HepG2 (cell line): ENCODE data around the gene CCDC18. TPM values are rescaled to one million over a fixed set of nuclear protein-coding genes. Genes with fewer than 3 reads are reported as not detected.
"Not testable (repeated sequence)": the region's sequence is repeated elsewhere in the genome, so short reads cannot be mapped to it uniquely, and the experiment has no call there.

Experiments used
- ATAC-seq: fragments of 200-7000 bp; cut with Tn5 transposase; 3 replicates; pipeline ENCODE4 v1.9.1; 2020; ENCODE audit warnings: mild to moderate bottlenecking, moderate library complexity
- BruUV-seq: library from RNA; stranded (reverse); fragments of 400-500 nt; replicated peaks from 2 replicates; lab custom pipeline; 2021; lab: Mats Ljungman, UMichigan
- CTCF ChIA-PET: fragments of 300-600 bp; formaldehyde crosslinking; extraction: SDS; loops from one replicate; lab custom pipeline; 2021; ENCODE audit warnings: low total read pairs, inconsistent platforms, low intra/inter-chr PET ratio; lab: Yijun Ruan, JAX
- POLR2A ChIA-PET: fragments of 350-600 bp; sonication (Branson Sonifier 250); formaldehyde crosslinking; loops from one replicate; lab custom pipeline; 2020; ENCODE audit warnings: antibody characterized with exemption, inconsistent platforms; lab: Yijun Ruan, JAX
- DNase-seq: peaks from one replicate; pipeline ENCODE4 v3.0.0-alpha.2; 2015; ENCODE audit warnings: low spot score
- FAIRE-seq: peaks from 3 replicates; lab custom pipeline; 2011; peaks lifted over from hg19 to GRCh38; lab: Jason Lieb, UNC
- H2AFZ ChIP-seq: one replicate; pipeline ENCODE4 v1.6.1; 2011; ENCODE audit warnings: low read length, inconsistent platforms
- H3K27ac ChIP-seq: fragments of 300-600 bp; 3 replicates; pipeline ENCODE4 v1.8.0; 2011; ENCODE audit warnings: mixed run types, mild to moderate bottlenecking, mixed read lengths, low read length, inconsistent platforms; ENCODE audit not compliant: insufficient read depth; ENCODE audit errors: extremely low read length
- H3K27me3 ChIP-seq, 2 experiments: fragments of 200-600 bp in 1 of 2; 2 replicates in 1 of 2; 3 replicates in 1 of 2; pipeline versions ENCODE4 v1.6.0 to v1.8.0; 2011; ENCODE audit warnings: low read length in 2 of 2, mild to moderate bottlenecking in 2 of 2, moderate library complexity in 2 of 2, inconsistent platforms in 1 of 2; ENCODE audit not compliant: insufficient read depth in 2 of 2, control insufficient read depth in 1 of 2
- H3K36me3 ChIP-seq, 2 experiments: fragments of 200-600 bp in 1 of 2; replicated peaks in 1 of 2; 2 replicates in 1 of 2; 3 replicates in 1 of 2; pipeline versions ENCODE4 v1.5.1 to v1.8.0; 2011; ENCODE audit warnings: low read length in 2 of 2, inconsistent platforms in 1 of 2; ENCODE audit not compliant: insufficient read depth in 2 of 2, control insufficient read depth in 1 of 2
- H3K4me1 ChIP-seq: 2 replicates; pipeline ENCODE4 v1.5.1; 2012; ENCODE audit warnings: low read length, inconsistent platforms; ENCODE audit not compliant: insufficient read depth
- H3K4me2 ChIP-seq: 2 replicates; pipeline ENCODE4 v1.6.0; 2011; ENCODE audit warnings: low read depth, low read length, inconsistent platforms
- H3K4me3 ChIP-seq, 3 experiments: fragments of 200-600 bp in 1 of 3; sonication (generic), shearing (Covaris generic) in 1 of 3; replicated peaks in 1 of 3; 2 replicates each; pipeline ENCODE4 v1.5.1; 2011 to 2016; ENCODE audit warnings: low read length in 3 of 3, inconsistent platforms in 2 of 3, low read depth in 2 of 3, mild to moderate bottlenecking in 2 of 3, control low read depth in 1 of 3, mixed read lengths in 1 of 3; ENCODE audit not compliant: insufficient read depth in 1 of 3
- H3K79me2 ChIP-seq: one replicate; pipeline ENCODE4 v1.6.1; 2011; ENCODE audit warnings: low read length, inconsistent platforms; ENCODE audit not compliant: insufficient read depth
- H3K9ac ChIP-seq: 2 replicates; pipeline ENCODE4 v1.6.0; 2011; ENCODE audit warnings: mild to moderate bottlenecking, low read depth, low read length, inconsistent platforms; ENCODE audit not compliant: insufficient read depth
- H3K9me3 ChIP-seq: 2 replicates; pipeline ENCODE4 v1.5.1; 2012; ENCODE audit warnings: mild to moderate bottlenecking, low read length
- H4K20me1 ChIP-seq: 2 replicates; pipeline ENCODE4 v1.6.0; 2011; ENCODE audit warnings: inconsistent platforms, mild to moderate bottlenecking, low read length, moderate library complexity; ENCODE audit not compliant: insufficient read depth
- BRCA1 ChIP-seq: sonication (generic); formaldehyde crosslinking; IDR thresholded peaks from 2 replicates; pipeline ENCODE4 v1.4.0; 2020; ENCODE audit warnings: missing genetic modification reagents
- DMTF1 ChIP-seq: sonication (generic); formaldehyde crosslinking; IDR thresholded peaks from 2 replicates; pipeline ENCODE4 v1.4.0; 2020; ENCODE audit warnings: mild to moderate bottlenecking, missing genetic modification reagents
- HMG20A ChIP-seq: IDR thresholded peaks from 2 replicates; pipeline ENCODE4 v1.6.1; 2016; ENCODE audit warnings: borderline replicate concordance
- HNRNPK ChIP-seq: fragments of 200-400 bp; formaldehyde crosslinking; IDR thresholded peaks from 2 replicates; pipeline ENCODE4 v1.6.1; 2018; ENCODE audit warnings: low read length, low read depth, moderate library complexity, mild to moderate bottlenecking; ENCODE audit not compliant: poor library complexity, severe bottlenecking
- HOMEZ ChIP-seq: IDR thresholded peaks from 2 replicates; pipeline ENCODE4 v1.6.1; 2016; ENCODE audit warnings: low read depth
- KAT2B ChIP-seq: fragments of 150-350 bp; IDR thresholded peaks from 2 replicates; pipeline ENCODE4 v1.6.1; 2014; ENCODE audit warnings: low read depth, low read length, borderline replicate concordance
- POLR2G ChIP-seq: fragments of 200-400 bp; formaldehyde crosslinking; IDR thresholded peaks from 2 replicates; pipeline ENCODE4 v1.6.1; 2018; ENCODE audit warnings: mild to moderate bottlenecking, low read depth, low read length, moderate library complexity
- RNF219 ChIP-seq: sonication (generic); formaldehyde crosslinking; IDR thresholded peaks from 2 replicates; pipeline ENCODE4 v1.5.0; 2020; ENCODE audit warnings: mild to moderate bottlenecking, missing genetic modification reagents
- SMYD3 ChIP-seq: sonication (generic); formaldehyde crosslinking; IDR thresholded peaks from 2 replicates; pipeline ENCODE4 v1.8.1; 2023; ENCODE audit warnings: mild to moderate bottlenecking, missing genetic modification reagents
- SNAPC4 ChIP-seq: sonication (generic); formaldehyde crosslinking; IDR thresholded peaks from 2 replicates; pipeline ENCODE4 v1.4.0; 2020; ENCODE audit warnings: mild to moderate bottlenecking, missing genetic modification reagents
- SSRP1 ChIP-seq: IDR thresholded peaks from 2 replicates; pipeline ENCODE4 v1.6.1; 2016; ENCODE audit warnings: control low read depth
- ZNF616 ChIP-seq: sonication (generic); formaldehyde crosslinking; IDR thresholded peaks from 2 replicates; pipeline ENCODE4 v1.5.0; 2020; ENCODE audit warnings: low read depth, mild to moderate bottlenecking, missing genetic modification reagents
- ZNF773 ChIP-seq: sonication (generic); formaldehyde crosslinking; IDR thresholded peaks from 2 replicates; pipeline ENCODE4 v1.4.0; 2020; ENCODE audit warnings: missing genetic modification reagents, borderline replicate concordance
- ZNF780A ChIP-seq: sonication (generic); formaldehyde crosslinking; IDR thresholded peaks from 2 replicates; pipeline ENCODE4 v1.8.0; 2022; ENCODE audit warnings: mild to moderate bottlenecking, missing genetic modification reagents, moderate library complexity
- WGBS: methylation state at CpG from one replicate; pipeline ENCODE4 v1.1.6; 2017; ENCODE audit warnings: low lambda C conversion rate; 5-methylcytosine and 5-hydroxymethylcytosine counted together
- in situ Hi-C: cut with HindIII; loops from 2 replicates; pipeline ENCODE4 v1.10.0; 2017; ENCODE audit warnings: low pct_unique_long_range_greater_than_20kb; ENCODE audit not compliant: extremely low pct_ligation_motif_present
- intact Hi-C: fragments of 100-400 bp; cut with micrococcal nuclease; formaldehyde crosslinking; loops from one replicate; pipeline ENCODE4 v1.10.0; 2022; ENCODE audit not compliant: unreplicated experiment
- polyA plus RNA-seq, 8 experiments: library from polyadenylated mRNA; depleted of rRNA in 3 of 8; stranded (reverse) in 7 of 8; unstranded in 1 of 8; fragments of >200 nt; fragmentation: Illumina TruSeq in 4 of 8; extraction: Trizol in 4 of 8; gene quantifications; 2 replicates each; pipeline versions ENCODE4 v1.2.1 to v1.2.3, GENCODE V29; 2011 to 2016; ENCODE audit warnings: low read depth in 4 of 8, missing spikeins in 1 of 8, mixed read lengths in 1 of 8; ENCODE audit not compliant: insufficient read depth in 1 of 8
- total RNA-seq, 5 experiments: library from RNA; depleted of rRNA; stranded (reverse); fragments of >200 nt; fragmentation: Illumina TruSeq; extraction: Trizol; gene quantifications; 2 replicates each; pipeline ENCODE4 v1.2.3, GENCODE V29; 2016; ENCODE audit warnings: low read depth in 1 of 5

CCDC18 gene
- total and polyA plus RNA-seq, 2 of the 13 experiments (the other 11 are each of a cell fraction or from before 2014, with no cell fraction given) = 1.9 to 18.4 TPM

- TF ChIP-seq SNAPC4 = no peak
- peak; percentile 28; the same call in 1 of the 2 replicates for TF ChIP-seq HOMEZ (CRISPR knock-in tag)
- TF ChIP-seq HNRNPK = peak; percentile 13
- TF ChIP-seq KAT2B = no peak
- no peak for TF ChIP-seq SMYD3 (CRISPR knock-in tag)
- TF ChIP-seq BRCA1 (CRISPR knock-in tag) = no peak
- no peak for TF ChIP-seq POLR2G
- TF ChIP-seq ZNF780A (CRISPR knock-in tag) = no peak
- no peak for TF ChIP-seq HMG20A
- TF ChIP-seq ZNF616 (CRISPR knock-in tag) = no peak
- no peak for TF ChIP-seq DMTF1
- no peak for TF ChIP-seq ZNF773 (CRISPR knock-in tag)
- no peak for TF ChIP-seq RNF219 (CRISPR knock-in tag)
- no peak for TF ChIP-seq SSRP1 (CRISPR knock-in tag)
Observed at GRCh38 chr1:93172778-93173177, 7.7 kb upstream of the CCDC18 start (continued).

- 99% methylated on average over 3 of the region's 3 CpGs for WGBS
- Histone ChIP-seq H3K36me3 (peaks cover 4 to 11% of the 10 kb centered on the region in 2 experiments; a peak in 3 of 5 replicates), H3K79me2 (peaks cover 90% of the 10 kb centered on the region), H3K4me1 (peaks cover 59% of the 10 kb centered on the region)
- in situ Hi-C loops, H2AFZ ChIP-seq, H3K27ac ChIP-seq, DNase-seq, BruUV-seq, H3K4me2 ChIP-seq, POLR2A ChIA-PET, intact Hi-C loops, H3K9ac ChIP-seq, CTCF ChIA-PET, H3K9me3 ChIP-seq, H3K27me3 ChIP-seq, FAIRE-seq, H3K4me3 ChIP-seq, H4K20me1 ChIP-seq, ATAC-seq: not testable (repeated sequence)
Observed at GRCh38 chr1:93174638-93175037, 5.9 kb upstream of the CCDC18 start.
